Measurements from ENCODE around the gene ZNF366.

ZNF366 gene

DNA sequence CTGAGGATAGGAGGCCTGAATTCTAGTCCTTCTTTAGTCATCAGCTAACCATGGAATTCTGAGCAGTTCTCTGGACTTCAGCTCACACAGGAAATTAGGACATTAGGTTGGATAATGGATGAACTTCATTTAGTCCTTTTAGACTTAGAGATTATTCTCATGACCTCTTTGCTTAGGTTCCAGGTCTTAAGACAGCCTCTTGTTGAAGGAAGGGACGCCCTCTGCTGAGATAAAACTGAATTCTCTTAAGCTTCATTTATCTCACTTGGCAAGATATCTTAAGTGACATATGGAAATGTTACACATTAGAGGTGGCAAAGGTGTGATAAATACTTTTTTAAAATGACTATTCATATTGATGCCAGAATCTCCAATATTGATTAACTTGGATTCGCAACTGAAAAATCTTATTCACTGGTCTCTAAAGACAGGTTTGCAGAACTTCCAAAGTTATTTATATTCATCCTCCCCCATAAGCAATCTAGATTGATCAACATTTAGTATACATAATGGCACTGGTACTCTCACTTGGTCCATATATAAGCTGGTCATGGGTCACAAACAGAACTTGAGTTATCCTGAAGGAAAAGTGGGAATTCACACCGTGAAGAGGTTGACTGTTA lies 16.9 kb upstream of the ZNF366 start:
- no peak overlapping the region for H3K4me3 ChIP-seq (ENCODE audit: control insufficient read depth, low read depth, low read length)
- TF ChIP-seq, protein P1, sequence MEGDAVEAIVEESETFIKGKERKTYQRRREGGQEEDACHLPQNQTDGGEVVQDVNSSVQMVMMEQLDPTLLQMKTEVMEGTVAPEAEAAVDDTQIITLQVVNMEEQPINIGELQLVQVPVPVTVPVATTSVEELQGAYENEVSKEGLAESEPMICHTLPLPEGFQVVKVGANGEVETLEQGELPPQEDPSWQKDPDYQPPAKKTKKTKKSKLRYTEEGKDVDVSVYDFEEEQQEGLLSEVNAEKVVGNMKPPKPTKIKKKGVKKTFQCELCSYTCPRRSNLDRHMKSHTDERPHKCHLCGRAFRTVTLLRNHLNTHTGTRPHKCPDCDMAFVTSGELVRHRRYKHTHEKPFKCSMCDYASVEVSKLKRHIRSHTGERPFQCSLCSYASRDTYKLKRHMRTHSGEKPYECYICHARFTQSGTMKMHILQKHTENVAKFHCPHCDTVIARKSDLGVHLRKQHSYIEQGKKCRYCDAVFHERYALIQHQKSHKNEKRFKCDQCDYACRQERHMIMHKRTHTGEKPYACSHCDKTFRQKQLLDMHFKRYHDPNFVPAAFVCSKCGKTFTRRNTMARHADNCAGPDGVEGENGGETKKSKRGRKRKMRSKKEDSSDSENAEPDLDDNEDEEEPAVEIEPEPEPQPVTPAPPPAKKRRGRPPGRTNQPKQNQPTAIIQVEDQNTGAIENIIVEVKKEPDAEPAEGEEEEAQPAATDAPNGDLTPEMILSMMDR (IDR thresholded peaks at IDR 0.05; ENCODE audit: control insufficient read depth, insufficient read depth, low read depth, low read length, missing control alignments), result peak; percentile 56
- DNase-seq (ENCODE audit: low read depth), result peak; percentile 57

DNA sequence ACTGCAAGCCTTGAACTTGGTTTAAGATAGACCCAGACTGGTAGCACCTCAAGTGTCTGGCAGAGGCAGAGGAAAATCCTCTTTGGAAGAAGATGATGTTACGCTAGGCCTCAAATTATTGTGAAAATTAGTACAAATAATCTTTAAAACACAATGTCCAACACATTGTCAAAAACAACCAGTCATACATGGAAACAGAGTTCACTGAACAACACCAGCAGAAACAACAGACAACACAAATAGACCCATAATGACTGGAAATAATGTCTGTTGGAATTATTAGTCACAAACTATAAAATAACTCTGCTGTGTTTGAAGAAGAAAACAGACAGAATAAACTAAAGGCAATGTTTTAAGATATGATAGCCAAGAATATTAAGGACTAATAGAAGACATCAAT lies 15.4 kb upstream of the ZNF366 start:
- no peak overlapping the region for H3K4me3 ChIP-seq (ENCODE audit: control insufficient read depth, low read depth, low read length)
- no peak for DNase-seq (ENCODE audit: low read depth)
- TF ChIP-seq, protein P1 (IDR thresholded peaks at IDR 0.05; ENCODE audit: control insufficient read depth, insufficient read depth, low read depth, low read length, missing control alignments), result no peak

DNA sequence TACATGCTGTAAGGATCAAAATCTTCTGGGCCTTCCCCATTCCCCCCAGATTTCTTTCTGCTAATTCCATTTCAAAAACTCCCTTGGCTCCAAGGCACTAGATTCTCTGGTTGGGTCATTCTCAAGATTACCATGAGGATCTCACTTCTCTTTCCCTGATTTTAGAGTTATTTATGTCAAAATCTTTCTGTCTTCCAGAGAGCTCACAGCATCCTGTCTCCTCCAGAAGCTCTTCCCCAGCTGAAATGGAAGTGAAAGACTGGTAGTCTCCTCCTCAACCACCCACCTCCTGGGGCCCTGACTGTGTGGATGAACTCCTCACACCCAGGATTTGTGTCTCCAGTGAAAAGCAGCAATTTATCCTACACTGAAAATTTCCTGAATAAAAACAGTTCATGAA lies 11.9 kb upstream of the ZNF366 start:
- H3K4me3 ChIP-seq (ENCODE audit: control insufficient read depth, low read depth, low read length), result no peak overlapping the region
- TF ChIP-seq, protein P1 (IDR thresholded peaks at IDR 0.05; ENCODE audit: control insufficient read depth, insufficient read depth, low read depth, low read length, missing control alignments), result no peak
- DNase-seq (ENCODE audit: low read depth), result no peak

DNA sequence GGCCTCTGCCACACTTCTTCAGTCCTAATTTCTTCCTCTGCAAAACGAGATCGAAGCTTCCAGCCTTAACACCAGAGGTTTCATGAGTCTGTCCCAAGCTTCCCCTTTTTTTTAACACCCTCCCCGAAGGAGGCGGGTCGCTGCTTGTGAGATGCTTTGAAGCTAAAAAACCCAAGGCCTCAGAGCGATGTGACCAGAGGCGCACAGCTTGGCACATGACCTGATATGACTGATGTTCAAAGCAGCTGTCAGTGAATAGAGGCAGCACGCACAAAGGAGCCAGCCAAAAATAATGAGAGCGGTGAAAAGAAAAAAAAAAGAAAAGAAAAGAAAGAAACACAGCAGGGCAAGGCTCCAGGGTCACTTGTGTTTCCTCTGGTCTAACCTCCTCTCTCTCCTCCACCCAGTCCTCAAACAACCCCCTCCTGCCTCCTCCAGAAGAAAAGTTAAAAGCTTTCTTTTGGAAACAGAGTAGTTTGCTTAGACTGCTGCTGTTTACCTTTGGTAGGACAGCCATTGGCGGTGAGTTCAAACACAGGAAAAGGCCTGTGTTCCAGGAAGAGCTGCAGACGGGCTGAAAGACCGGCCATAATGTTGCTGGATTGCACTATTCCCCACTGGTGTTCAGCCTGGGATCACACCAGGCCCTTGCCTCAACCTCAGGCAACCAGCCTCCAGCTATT lies 10.9 kb upstream of the ZNF366 start:
- no peak for DNase-seq (ENCODE audit: low read depth)
- TF ChIP-seq, protein P1 (IDR thresholded peaks at IDR 0.05; ENCODE audit: control insufficient read depth, insufficient read depth, low read depth, low read length, missing control alignments), result no peak
- H3K4me3 ChIP-seq (ENCODE audit: control insufficient read depth, low read depth, low read length), result no peak overlapping the region

DNA sequence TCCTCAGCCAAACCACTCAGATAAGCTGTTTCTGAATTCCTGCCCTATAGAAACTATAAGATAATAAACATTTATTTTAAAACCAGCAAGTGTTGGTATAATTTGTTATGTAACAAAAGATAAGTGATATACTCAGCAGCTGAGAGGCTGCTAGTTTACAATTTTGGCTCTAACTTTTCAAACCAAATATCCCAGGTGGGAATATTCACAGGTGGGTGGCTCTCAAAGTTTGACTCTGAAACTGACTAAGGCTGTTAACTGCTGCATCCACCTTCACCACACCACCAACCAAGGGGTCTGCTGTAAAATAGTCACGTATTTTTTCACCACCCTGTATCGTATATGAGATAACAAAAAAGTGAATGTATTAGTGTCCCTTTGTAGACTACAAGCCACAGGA lies 9.7 kb upstream of the ZNF366 start:
- DNase-seq (ENCODE audit: low read depth), result no peak
- no peak overlapping the region for H3K4me3 ChIP-seq (ENCODE audit: control insufficient read depth, low read depth, low read length)
- TF ChIP-seq, protein P1 (IDR thresholded peaks at IDR 0.05; ENCODE audit: control insufficient read depth, insufficient read depth, low read depth, low read length, missing control alignments), result no peak

DNA sequence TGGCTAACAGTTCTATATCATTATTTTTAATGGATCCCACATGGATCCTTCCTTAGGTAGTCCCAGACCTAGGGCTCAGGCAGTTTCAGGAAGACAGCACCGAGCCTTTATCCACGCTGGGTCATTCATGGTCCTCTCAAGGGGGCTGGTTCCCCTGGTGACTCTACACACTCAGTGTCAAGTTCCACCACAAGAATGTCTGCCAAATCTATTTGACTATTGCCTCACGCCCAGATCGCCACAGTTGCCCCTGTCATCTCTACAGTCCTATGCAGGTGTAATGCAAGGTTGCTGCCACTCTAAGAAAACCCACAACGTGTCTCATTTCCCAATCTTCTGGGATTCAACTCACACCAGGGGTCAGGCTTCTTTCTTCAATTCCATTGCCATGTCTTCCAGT lies 8.0 kb upstream of the ZNF366 start:
- no peak for DNase-seq (ENCODE audit: low read depth)
- TF ChIP-seq, protein P1 (IDR thresholded peaks at IDR 0.05; ENCODE audit: control insufficient read depth, insufficient read depth, low read depth, low read length, missing control alignments), result no peak
- H3K4me3 ChIP-seq (ENCODE audit: control insufficient read depth, low read depth, low read length), result no peak overlapping the region

Measured in AG09309 (cell line).